HG03196 (cell line): ENCODE results near the gene RAC2.
A peak's percentile ranks its signal among the peaks of the same experiment; 100 is the strongest.
"Not testable (repeated sequence)": the region's sequence is repeated elsewhere in the genome, so short reads cannot be mapped to it uniquely, and the experiment has no call there.

ENCODE experiments used
- ATAC-seq: cut with Tn5 transposase; IDR thresholded peaks from one replicate; pipeline ENCODE4 v1.9.1; 2021; ENCODE audit not compliant: unreplicated experiment

Gene RAC2

DNA sequence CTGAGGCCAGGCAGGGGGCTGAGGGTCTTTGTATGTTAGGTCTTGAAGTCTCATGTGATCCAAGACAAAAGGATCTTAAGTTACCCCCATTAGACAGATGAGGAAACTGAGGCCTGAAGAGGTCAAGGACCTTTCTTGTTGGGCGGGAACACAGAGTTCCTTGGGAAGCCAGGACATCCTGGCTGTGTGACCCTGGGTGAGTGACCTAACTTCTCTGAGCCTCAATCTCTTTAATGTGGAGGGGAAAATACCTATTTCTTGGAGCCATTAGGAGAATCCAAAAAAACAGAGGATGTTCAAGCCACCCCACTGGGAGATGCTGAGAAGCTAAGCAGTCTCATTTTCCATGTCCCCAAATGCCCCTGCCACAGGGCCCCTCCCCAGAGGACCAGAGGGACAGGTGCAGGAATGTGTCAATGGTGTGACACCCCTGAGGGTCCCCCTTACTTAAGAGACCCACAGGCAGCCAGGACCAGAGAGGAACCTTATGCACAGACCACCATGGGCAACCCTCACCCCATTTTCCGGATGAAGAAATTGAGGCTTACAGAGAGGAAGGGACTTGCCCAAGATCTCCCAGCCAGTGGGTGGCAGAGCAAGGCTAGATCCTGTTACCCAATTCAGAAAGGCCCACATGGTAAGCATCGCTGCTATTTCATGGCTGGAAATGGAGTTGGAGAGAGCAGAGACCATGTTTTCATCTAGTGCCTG lies 8.0 kb downstream of the RAC2 start:
- no peak for ATAC-seq

DNA sequence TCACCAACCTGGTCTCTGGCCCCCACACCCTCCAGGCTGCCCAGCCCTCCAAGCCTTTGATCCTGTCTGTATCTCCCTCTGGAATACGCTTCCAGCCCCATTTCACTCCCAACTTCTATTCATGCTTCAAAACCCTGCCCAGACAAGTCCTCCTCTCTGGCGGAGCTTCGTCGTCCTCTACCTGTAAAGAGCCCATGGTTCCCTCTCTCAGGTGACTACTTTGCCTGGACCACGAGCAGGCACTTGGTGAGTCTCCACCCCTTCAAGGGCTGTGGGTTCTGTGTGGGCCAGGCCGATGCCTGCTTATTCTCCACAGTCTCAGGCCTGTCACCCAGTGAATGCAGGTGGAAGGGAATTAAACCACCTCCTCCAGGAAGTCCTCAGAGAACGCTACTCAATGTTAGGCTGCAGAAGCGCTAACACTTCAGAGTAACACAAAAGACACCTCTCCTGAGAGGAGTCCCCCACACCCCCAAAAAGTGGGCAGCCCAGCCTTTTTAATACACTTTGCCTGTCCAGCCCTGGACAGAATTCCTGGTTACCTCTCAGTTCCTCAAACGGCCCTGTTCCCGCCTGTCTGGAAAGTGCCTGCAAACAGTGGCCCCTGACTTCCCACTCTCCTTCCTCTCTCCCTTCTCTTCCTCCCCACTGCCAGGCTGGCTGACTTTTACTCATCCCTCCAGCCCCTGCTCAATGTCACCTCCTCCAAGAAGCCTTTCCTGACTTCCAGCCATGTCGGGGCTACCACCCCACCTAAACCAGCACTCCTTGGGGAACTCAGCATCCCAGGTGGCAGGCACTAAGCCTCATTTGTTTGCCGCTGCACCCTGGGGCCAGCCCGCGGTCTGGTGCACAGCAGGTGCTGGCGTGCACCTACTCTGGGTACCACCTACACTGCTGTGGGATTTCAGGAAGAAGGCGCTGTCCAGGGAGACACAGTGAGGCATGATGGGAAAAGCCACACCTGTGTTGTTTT lies 9.0 kb downstream of the RAC2 start:
- ATAC-seq: no peak

DNA sequence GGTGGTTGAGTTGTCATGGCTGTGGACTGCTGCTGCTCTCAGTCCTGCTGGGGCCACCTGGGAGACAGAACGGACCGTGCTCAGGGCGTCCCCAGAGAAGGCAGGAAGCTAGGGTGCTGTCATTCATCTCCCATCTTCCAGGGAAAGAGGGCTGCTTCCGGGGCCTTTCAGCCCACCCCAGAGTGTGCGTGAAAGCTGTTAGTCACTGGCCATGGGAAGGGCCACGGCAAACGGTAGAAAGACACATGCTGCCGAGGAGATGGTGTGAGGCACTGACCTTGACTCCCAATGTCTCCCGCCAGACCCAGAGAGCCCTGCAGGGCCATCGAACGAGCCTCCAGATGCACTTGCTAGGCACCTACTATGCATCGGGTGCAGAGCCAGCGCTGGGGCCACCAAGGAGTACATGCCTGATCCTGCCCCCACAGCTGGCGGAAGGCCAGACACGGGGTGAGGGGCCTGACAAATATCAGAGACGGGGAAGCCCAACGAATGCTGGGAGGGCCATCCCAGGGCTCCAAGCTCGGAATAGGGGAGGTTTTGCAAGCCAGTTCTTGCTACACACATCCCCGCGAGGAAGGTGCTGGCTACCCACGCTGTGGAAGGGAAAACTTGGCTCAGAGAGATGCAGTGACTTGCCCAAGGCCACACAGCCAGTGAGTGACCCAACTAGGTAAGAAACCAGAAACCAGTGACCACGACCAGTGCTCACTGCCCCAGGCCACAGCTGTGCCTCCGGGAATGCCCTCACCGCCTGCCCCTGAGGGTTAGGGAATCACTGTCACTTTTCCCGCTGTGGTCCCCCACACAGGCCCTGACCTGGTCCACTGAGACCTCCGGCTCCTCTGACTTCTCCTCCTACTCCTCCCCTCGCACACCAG lies 10.1 kb downstream of the RAC2 start:
- no peak for ATAC-seq

DNA sequence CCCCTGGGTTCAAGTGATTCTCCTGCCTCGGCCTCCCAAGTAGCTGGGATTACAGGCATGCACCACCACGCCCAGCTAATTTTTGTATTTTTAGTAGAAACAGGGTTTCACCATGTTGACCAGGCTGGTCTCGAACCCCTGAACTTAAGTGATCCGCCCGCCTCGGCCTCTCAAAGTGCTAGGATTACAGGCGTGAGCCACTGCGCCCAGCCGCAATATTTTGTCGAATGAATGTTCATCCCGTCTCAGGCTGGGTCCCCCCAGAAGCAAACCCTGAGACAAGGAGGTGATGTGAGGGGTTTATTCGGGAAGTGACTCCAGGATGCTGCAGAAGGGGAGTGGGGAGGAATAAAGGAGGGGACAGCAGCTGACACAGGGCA lies 10.7 kb downstream of the RAC2 start:
- ATAC-seq: not testable (repeated sequence)

DNA sequence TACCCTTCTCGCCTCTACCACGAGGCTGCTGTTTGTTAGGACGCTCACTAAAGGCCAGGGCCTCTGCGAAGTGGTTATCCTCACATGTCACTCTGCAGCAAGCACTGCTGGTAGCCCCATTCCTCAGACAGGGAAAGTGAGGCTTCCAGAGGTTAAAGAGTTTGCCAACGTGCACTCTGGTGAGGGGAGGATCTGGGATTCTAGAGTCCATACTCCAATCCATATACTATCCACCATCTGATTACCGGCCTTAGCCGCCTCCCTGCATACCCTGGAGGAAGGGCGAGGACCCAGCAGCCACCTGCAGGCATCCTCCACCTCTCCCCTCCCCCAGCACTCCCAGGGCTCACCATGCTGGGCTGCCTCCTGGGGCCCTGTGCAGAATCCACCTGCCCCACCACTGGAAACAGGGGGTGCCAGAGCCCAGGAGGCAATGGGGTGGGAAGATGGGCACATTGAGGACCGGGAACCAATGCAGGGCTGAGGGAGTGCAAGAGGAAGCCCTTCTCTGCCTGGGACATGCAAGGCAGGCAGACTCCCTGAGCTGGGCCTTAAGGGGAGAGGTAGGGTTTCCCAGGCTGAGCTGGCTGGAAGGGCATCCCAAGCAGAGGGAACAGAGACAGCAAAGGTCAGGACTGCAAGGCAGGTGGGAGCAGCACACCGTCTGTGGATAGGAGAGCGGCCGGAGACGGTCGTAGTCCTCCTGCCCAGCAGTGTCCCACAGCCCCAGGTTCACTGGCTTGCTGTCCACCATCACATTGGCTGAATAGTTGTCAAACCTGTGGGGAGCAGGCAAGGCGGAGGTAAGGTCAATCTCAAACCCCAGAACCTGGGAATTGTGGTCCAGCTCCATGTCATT lies 11.7 kb downstream of the RAC2 start:
- ATAC-seq: no peak

DNA sequence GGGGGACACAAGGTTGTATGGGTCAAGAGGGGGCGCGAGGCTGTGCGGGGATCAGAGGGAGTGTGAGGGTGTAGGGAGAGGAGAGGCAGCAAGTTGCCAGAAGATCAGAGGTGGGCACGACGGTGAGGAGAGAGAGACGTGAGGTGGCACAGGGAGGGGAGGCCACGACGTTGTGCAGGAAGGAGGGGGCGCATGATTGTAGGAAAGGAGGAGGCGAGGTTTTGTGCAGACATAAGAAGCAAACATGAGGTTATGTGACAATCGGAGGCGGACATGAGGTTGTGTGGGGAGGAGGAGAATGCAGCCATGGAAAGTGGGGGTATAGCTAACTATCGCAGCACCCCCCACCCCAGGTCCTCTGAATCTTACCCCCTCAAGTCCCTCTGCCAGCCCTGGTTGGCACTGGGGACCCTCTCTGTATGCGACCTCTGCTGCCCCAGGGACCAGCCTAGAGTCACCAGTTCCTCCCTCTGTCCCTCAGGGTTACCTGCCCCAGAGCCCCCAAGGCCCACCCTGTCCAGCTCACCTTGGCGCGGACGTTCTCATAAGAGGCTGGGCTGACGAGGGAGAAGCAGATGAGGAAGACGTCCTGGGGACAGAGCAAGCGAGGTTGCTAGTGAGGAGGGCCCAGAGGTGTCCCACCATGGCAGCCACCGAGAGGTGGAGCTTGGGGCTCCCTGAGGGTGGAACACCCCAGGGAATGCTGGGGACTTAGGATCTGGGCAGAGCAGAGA lies 12.5 kb downstream of the RAC2 start:
- ATAC-seq: no peak

DNA sequence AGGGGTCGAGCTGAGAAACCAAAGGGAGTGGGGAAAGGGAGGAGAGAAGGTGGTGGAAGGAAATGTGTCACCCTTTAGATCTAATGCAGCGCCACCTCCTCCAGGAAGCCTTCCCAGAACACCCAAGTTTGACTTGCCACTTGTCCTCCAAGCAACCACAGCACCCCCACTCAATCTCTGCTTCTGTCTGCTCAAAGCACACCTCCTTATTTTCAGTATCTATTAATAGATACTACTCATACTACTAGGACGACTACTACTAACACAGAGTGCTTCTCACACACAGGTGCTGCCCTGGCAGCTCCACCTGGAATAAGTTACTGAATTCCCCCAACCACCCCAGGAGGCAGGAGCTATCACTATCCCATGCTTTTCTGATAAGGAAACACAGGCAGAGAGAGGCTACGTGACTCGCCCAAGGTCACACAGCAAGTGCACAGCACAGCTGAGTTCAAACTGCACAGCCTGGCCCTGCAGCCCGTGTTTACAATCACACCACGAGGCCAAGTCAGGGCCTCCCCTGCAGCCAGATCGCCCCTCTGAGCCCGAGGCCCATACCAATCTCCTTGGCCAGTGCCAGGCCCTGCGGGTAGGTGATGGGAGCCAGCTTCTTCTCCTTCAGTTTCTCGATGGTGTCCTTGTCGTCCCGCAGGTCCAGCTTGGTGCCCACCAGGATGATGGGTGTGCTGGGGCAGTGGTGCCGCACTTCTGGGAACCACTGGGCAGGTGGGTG lies 13.2 kb downstream of the RAC2 start:
- peak; percentile 36 for ATAC-seq

DNA sequence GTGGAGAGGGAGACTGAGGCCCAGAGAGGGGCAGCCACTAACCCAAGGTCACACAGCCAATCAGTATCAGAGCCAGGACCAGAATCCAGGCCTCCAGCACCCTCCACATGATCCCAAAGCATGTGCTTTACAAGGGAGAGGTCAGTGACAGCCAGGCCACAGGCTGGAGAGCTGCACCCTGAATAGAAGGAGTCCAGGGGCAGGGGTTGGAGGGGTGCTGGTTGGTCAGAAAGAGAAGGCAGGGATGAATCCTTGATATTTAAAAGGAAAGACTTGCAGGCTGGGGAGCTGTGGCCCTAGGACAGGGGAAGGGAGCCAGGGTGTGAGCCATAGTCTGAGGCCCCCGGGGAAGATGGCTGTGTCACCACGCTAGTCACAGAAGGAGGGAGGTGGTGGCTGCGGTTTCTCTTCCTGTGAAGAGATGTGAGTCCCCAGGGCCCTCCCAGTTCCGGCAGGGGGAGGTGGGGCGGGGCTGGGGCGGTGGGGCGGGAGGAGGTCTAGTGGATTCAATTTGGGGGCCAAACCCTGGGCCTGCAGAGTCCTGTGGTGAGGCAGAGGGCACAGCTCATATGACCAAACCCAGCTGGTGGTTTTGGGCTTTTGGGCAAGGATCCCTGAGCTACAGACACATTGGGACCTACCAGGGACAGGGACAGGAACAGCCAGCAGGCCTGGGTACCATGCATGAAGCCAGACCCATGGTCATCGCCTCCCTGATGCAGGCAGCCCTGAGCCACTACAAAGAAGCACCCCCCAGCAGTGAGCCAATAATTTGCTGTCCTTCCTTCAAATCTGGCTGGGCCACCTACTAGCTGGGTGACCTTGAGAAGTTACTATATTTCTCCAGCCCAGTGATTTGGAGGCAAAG lies 14.0 kb downstream of the RAC2 start:
- peak; percentile 48 for ATAC-seq

DNA sequence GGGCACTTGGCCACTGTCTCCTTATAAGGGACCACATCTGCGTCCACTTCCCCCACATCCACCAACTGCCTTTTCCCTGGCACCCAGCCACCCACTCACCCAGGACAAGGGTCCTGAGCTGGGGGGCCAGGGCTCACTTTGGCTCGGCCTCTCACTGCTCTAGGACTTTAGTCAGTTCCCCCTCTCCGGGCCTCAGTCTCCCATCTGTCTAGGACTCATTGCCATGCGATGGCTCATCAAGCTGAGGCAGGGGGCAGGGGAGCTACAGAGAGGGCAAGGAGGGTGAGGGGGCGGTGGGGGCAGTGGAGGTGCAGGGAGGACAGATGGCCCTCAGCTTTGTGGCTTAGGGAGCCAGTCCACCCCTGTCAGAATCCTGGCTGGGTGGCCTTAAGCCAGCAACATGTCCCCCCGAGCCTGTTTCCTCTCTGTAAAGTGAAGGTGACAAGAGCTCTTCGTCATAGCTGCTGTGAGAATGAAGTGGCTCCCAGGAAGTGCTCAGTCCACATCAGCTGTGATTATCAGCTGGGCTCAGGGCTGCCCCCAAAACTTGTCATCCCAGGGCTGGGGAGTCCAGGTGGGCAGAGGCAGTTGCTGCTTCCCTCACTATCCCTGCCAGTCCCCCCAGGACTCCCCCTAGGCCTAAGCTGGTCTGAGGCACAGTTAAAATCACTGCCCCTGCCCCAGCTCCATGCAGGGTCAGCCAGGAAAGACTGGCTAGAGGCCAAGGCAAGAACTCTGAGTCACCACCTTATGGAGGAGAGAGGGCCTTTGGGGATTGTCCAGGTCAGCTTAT lies 14.9 kb downstream of the RAC2 start:
- ATAC-seq: no peak

DNA sequence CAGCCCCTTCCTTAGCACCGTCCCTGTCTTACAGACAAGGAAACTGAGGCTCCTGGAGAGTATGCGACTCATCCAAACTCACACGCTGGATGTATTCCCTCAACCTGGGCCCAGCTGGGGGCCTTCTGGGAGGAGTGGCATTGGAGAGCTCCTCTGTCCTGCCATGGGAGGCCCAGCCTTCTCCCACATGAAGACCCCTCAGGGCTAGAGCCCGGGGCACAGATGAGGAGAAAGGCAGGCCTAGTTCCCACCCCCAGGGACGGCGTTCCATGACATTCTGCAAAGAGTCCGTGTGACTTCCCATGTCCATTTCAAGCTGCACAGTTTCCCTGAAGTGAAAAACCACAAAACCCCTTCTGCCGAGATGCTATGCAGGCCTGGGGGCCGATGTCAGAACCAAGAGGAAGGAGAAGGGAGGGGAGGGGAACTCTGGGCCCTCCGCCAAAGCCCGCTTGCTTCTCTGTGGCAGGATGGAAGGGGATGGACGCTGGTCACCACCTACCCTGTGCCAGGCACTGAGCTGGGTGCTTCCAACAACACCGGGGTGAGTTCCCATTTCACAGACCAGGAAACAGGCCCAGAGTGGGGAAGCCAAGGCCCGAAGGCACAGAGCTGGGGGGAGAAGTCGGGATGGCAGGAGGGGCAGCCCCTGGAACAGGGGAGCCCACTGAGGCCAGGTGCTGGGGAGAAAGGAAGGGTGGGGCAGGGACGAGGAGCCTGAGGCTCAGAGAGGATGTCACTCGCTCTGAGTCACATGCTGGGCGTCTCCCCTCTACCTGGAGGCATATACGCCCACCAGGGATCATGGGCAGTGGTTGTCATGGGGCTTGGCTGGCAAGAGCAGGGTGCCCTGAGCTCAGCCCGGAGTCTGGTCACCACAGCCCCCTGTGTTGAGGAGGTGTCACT lies 15.7 kb downstream of the RAC2 start:
- ATAC-seq: no peak

DNA sequence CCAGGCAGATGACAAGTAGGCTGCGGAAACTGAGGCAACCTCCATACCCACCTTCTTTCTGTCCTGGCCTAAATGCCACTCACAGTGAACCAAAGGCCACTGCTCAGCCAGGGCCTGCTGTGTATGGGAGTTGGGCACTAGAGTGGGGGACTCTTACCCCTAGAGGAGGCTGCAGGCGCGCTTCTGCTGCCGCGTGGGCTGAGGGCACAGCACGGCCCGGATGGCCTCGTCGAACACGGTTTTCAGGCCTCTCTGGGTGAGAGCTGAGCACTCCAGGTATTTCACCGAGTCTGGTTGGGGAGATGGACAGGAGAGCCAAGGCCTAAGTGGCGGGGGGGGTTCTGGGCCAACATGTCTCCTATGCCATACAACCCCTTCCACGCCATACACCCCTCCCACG lies 17.6 kb downstream of the RAC2 start:
- ATAC-seq: no peak

DNA sequence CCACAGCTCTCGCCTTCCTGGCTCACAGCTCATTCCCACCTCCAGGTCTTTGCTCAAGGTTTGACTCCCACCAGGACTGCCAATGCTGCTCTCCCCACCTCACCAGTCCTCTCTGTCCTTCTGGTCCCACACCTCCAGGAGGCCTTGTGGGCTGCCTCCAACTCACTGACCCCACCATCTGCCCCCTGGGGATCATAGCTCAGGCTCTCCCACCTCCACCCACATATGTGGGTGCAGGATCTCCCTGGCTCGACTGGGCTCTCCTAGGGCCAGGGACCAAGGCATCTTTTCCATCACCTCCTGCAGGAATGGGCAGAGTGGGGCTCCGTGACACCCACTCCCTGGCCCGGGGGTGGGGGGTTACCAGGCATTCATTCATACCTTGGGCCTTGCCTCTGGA lies 18.0 kb downstream of the RAC2 start:
- no peak for ATAC-seq

DNA sequence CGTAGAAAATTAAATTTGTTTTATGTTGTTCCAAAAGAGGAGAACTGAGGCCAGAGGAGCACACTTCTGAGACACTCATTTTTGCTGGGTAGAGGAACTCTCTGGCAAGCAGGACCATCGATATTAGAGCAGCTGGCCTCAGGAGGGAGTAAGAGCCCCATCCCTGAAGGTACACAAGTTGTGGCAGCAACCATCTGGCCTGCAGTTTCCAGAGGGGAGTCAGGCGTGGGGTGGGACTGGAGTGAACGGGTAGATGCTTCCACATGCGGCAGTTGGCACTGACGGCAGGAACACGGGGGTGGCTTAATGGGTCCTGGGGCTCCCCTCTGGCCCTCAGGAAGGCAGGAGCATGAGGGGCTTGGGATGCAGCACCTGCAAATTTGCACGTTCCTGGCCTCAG lies 18.6 kb downstream of the RAC2 start:
- ATAC-seq: no peak

DNA sequence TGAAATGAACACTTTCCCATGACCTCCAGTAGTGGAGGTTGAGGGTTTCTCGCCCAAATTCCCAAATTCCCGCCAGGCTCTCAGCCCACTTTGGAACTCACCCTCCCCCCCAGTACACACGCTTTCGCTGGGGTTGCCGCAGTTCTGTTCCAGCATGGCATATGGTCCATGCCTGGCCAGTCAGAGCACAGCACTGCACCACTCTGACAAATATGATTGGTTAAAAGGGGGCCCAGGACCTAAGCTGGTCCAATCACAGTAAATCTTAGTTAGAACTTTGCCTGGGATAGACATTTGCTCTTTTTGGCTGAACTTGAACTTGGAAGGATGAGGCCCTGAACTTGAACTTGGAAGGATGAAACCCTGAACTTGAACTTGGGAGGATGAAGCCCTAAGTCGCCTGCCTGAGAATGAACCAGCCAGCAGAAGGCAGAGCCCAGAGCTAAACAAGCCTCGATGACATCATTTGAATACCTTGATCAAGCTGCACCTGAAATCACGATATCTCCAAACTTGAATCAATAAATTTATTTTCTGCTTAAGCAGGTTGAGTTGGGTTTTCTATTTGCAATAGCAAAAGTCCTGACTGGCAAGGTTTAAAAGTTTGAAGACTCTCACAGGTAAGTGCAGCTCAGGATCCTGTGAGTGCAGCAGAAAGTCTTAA lies 19.2 kb downstream of the RAC2 start:
- no peak for ATAC-seq

DNA sequence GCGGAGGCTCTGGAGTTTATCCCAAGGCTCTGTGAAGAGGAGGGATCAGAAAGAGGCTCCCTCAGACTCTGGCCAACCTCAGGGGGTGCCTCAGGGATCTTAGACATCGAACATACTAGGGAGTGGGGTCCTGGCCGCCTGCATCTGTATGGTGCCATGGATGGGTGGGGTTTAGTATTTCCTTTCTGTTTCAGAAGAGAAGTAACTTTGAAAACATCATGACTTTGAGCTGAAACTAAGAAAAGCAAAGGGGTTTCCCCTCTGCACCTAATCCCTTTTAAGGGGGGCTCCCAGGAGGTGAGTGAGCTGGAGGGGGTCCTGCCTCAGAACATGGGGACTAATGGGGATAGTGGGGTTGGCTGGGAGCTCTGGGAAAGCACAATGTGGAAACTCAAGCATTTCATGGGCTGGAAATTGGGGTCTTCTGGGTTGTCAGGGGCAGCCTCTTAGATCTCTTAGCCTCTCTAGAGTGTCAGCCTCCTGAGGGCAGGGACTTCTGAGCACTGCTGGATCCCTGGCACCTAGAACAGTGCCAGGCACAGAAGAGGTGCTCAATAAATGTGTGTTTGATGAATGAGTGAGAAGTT lies 20.0 kb downstream of the RAC2 start:
- ATAC-seq: peak; percentile 39
